ENCODE data around the gene GPR176. TPM values are rescaled to one million over a fixed set of nuclear protein-coding genes. Genes with fewer than 3 reads are reported as not detected.
A peak's percentile ranks its signal among the peaks of the same experiment; 100 is the strongest.

GPR176 gene
- 54.2 TPM in 2 replicates for total RNA-seq (2012; rRNA removed)

GRCh38 chr15:39919748-39920509, at the start of gene GPR176:
Gene GPR176, minus strand, starts transcription at chr15:39920266. Its CDS starts 240 bp downstream, at chr15:39920026.
- H3K4me2 ChIP-seq (ENCODE audit: low read length), result peak within 1 kb of the TSS; percentile 99
- H3K4me1 ChIP-seq (ENCODE audit: control insufficient read depth, insufficient read depth, low read length), result peaks cover 27% of the 10 kb centered on the region
- H3K27me3 ChIP-seq (ENCODE audit: control insufficient read depth, insufficient read depth, low read length), result no peaks in the 10 kb centered on the region
- peak within 1 kb of the TSS; percentile 95 for H3K9ac ChIP-seq (ENCODE audit: low read depth, low read length)
- H3K36me3 ChIP-seq (ENCODE audit: insufficient read depth, low read length), result peaks cover 1% of the 10 kb centered on the region
- peak within 1 kb of the TSS; percentile 90 for H3K4me3 ChIP-seq (ENCODE audit: low read length)
- no peaks in the 10 kb centered on the region for H3K9me3 ChIP-seq (replicated peaks; ENCODE audit: low read length)

GRCh38 chr15:39969002-39969394, 48.9 kb upstream of the GPR176 start:
- Histone ChIP-seq H3K4me2 (ENCODE audit: low read length) (no peak overlapping the region), H3K36me3 (ENCODE audit: insufficient read depth, low read length) (peaks cover 78% of the 10 kb centered on the region), H3K4me1 (ENCODE audit: control insufficient read depth, insufficient read depth, low read length) (peaks cover 7% of the 10 kb centered on the region), H3K4me3 (ENCODE audit: low read length) (no peak overlapping the region), H3K9me3 (replicated peaks; ENCODE audit: low read length) (no peaks in the 10 kb centered on the region), H3K9ac (ENCODE audit: low read depth, low read length) (no peak overlapping the region), H3K27me3 (ENCODE audit: control insufficient read depth, insufficient read depth, low read length) (no peaks in the 10 kb centered on the region)

- peaks cover 7% of the 10 kb centered on the region for H3K4me1 ChIP-seq (ENCODE audit: control insufficient read depth, insufficient read depth, low read length)
- no peak overlapping the region for H3K9ac ChIP-seq (ENCODE audit: low read depth, low read length)
- H3K4me3 ChIP-seq (ENCODE audit: low read length), result no peak overlapping the region
- H3K9me3 ChIP-seq (replicated peaks; ENCODE audit: low read length), result no peaks in the 10 kb centered on the region
- H3K36me3 ChIP-seq (ENCODE audit: insufficient read depth, low read length), result peaks cover 78% of the 10 kb centered on the region
- H3K4me2 ChIP-seq (ENCODE audit: low read length), result no peak overlapping the region
- no peaks in the 10 kb centered on the region for H3K27me3 ChIP-seq (ENCODE audit: control insufficient read depth, insufficient read depth, low read length)
These were observed 48.4 kb upstream of the GPR176 start for GRCh38 chr15:39968273-39969001.

- peaks cover 7% of the 10 kb centered on the region for H3K4me1 ChIP-seq (ENCODE audit: control insufficient read depth, insufficient read depth, low read length)
- H3K9me3 ChIP-seq (replicated peaks; ENCODE audit: low read length), result no peaks in the 10 kb centered on the region
- no peaks in the 10 kb centered on the region for H3K27me3 ChIP-seq (ENCODE audit: control insufficient read depth, insufficient read depth, low read length)
- H3K4me3 ChIP-seq (ENCODE audit: low read length), result no peak overlapping the region
- H3K9ac ChIP-seq (ENCODE audit: low read depth, low read length), result no peak overlapping the region
- no peak overlapping the region for H3K4me2 ChIP-seq (ENCODE audit: low read length)
- H3K36me3 ChIP-seq (ENCODE audit: insufficient read depth, low read length), result peaks cover 80% of the 10 kb centered on the region
These were observed 46.5 kb upstream of the GPR176 start for GRCh38 chr15:39966521-39966920.

GRCh38 chr15:39963786-39964185, 43.7 kb upstream of the GPR176 start:
- H3K36me3 ChIP-seq (ENCODE audit: insufficient read depth, low read length), result peaks cover 87% of the 10 kb centered on the region
- no peak overlapping the region for H3K4me2 ChIP-seq (ENCODE audit: low read length)
- H3K9ac ChIP-seq (ENCODE audit: low read depth, low read length), result no peak overlapping the region
- no peaks in the 10 kb centered on the region for H3K27me3 ChIP-seq (ENCODE audit: control insufficient read depth, insufficient read depth, low read length)
- no peaks in the 10 kb centered on the region for H3K4me1 ChIP-seq (ENCODE audit: control insufficient read depth, insufficient read depth, low read length)
- no peaks in the 10 kb centered on the region for H3K9me3 ChIP-seq (replicated peaks; ENCODE audit: low read length)
- no peak overlapping the region for H3K4me3 ChIP-seq (ENCODE audit: low read length)

- H3K4me3 ChIP-seq (ENCODE audit: low read length), result no peak overlapping the region
- H3K4me2 ChIP-seq (ENCODE audit: low read length), result no peak overlapping the region
- no peaks in the 10 kb centered on the region for H3K27me3 ChIP-seq (ENCODE audit: control insufficient read depth, insufficient read depth, low read length)
- H3K4me1 ChIP-seq (ENCODE audit: control insufficient read depth, insufficient read depth, low read length), result no peaks in the 10 kb centered on the region
- H3K9me3 ChIP-seq (replicated peaks; ENCODE audit: low read length), result no peaks in the 10 kb centered on the region
- H3K36me3 ChIP-seq (ENCODE audit: insufficient read depth, low read length), result peaks cover 92% of the 10 kb centered on the region
- no peak overlapping the region for H3K9ac ChIP-seq (ENCODE audit: low read depth, low read length)
These were observed 41.0 kb upstream of the GPR176 start for GRCh38 chr15:39961051-39961450.

- no peaks in the 10 kb centered on the region for H3K9me3 ChIP-seq (replicated peaks; ENCODE audit: low read length)
- no peak overlapping the region for H3K4me3 ChIP-seq (ENCODE audit: low read length)
- no peak overlapping the region for H3K4me2 ChIP-seq (ENCODE audit: low read length)
- no peak overlapping the region for H3K9ac ChIP-seq (ENCODE audit: low read depth, low read length)
- no peaks in the 10 kb centered on the region for H3K4me1 ChIP-seq (ENCODE audit: control insufficient read depth, insufficient read depth, low read length)
- peaks cover 91% of the 10 kb centered on the region for H3K36me3 ChIP-seq (ENCODE audit: insufficient read depth, low read length)
- no peaks in the 10 kb centered on the region for H3K27me3 ChIP-seq (ENCODE audit: control insufficient read depth, insufficient read depth, low read length)
These were observed 40.3 kb upstream of the GPR176 start for GRCh38 chr15:39960411-39960810.

- Histone ChIP-seq H3K9me3 (replicated peaks; ENCODE audit: low read length) (no peaks in the 10 kb centered on the region), H3K36me3 (ENCODE audit: insufficient read depth, low read length) (peaks cover 92% of the 10 kb centered on the region), H3K9ac (ENCODE audit: low read depth, low read length) (no peak overlapping the region), H3K4me2 (ENCODE audit: low read length) (no peak overlapping the region), H3K4me3 (ENCODE audit: low read length) (no peak overlapping the region), H3K4me1 (ENCODE audit: control insufficient read depth, insufficient read depth, low read length) (no peaks in the 10 kb centered on the region), H3K27me3 (ENCODE audit: control insufficient read depth, insufficient read depth, low read length) (no peaks in the 10 kb centered on the region)
These were observed 39.3 kb upstream of the GPR176 start for GRCh38 chr15:39959411-39959810.

- Histone ChIP-seq H3K9me3 (replicated peaks; ENCODE audit: low read length) (no peaks in the 10 kb centered on the region), H3K4me3 (ENCODE audit: low read length) (no peak overlapping the region), H3K36me3 (ENCODE audit: insufficient read depth, low read length) (peaks cover 87% of the 10 kb centered on the region), H3K4me1 (ENCODE audit: control insufficient read depth, insufficient read depth, low read length) (no peaks in the 10 kb centered on the region), H3K4me2 (ENCODE audit: low read length) (no peak overlapping the region), H3K9ac (ENCODE audit: low read depth, low read length) (no peak overlapping the region), H3K27me3 (ENCODE audit: control insufficient read depth, insufficient read depth, low read length) (no peaks in the 10 kb centered on the region)
These were observed 37.4 kb upstream of the GPR176 start for GRCh38 chr15:39957481-39957880.

- H3K9me3 ChIP-seq (replicated peaks; ENCODE audit: low read length), result no peaks in the 10 kb centered on the region
- no peak overlapping the region for H3K9ac ChIP-seq (ENCODE audit: low read depth, low read length)
- H3K27me3 ChIP-seq (ENCODE audit: control insufficient read depth, insufficient read depth, low read length), result no peaks in the 10 kb centered on the region
- H3K4me3 ChIP-seq (ENCODE audit: low read length), result no peak overlapping the region
- no peaks in the 10 kb centered on the region for H3K4me1 ChIP-seq (ENCODE audit: control insufficient read depth, insufficient read depth, low read length)
- H3K4me2 ChIP-seq (ENCODE audit: low read length), result no peak overlapping the region
- H3K36me3 ChIP-seq (ENCODE audit: insufficient read depth, low read length), result peaks cover 81% of the 10 kb centered on the region
These were observed 33.5 kb upstream of the GPR176 start for GRCh38 chr15:39953521-39953920.

- H3K4me3 ChIP-seq (ENCODE audit: low read length), result no peak overlapping the region
- peaks cover 82% of the 10 kb centered on the region for H3K36me3 ChIP-seq (ENCODE audit: insufficient read depth, low read length)
- no peaks in the 10 kb centered on the region for H3K9me3 ChIP-seq (replicated peaks; ENCODE audit: low read length)
- H3K9ac ChIP-seq (ENCODE audit: low read depth, low read length), result no peak overlapping the region
- no peak overlapping the region for H3K4me2 ChIP-seq (ENCODE audit: low read length)
- H3K4me1 ChIP-seq (ENCODE audit: control insufficient read depth, insufficient read depth, low read length), result peaks cover 5% of the 10 kb centered on the region
- no peaks in the 10 kb centered on the region for H3K27me3 ChIP-seq (ENCODE audit: control insufficient read depth, insufficient read depth, low read length)
These were observed 31.5 kb upstream of the GPR176 start for GRCh38 chr15:39951561-39951960.
